Activated CD4-positive, alpha-beta T cell treated with anti-CD3 and anti-CD28 coated beads, Interleukin-2, Interleukin-4, amounts not matched to agents 100 ng/mL and 50 ng/mL, durations not matched to agents 16 hours and 8 hours (primary cell): ENCODE results near the gene CYB5RL.
"Not testable (repeated sequence)": the region's sequence is repeated elsewhere in the genome, so short reads cannot be mapped to it uniquely, and the experiment has no call there.

Source experiments
- DNase-seq: peaks from one replicate; pipeline ENCODE4 v3.0.0-alpha.2; 2020; ENCODE audit warnings: low spot score

Gene CYB5RL

GRCh38 chr1:54186056-54186455 is 13.8 kb downstream of the CYB5RL start:
- no peak for DNase-seq

- DNase-seq, result no peak
These were observed 19.0 kb downstream of the CYB5RL start for GRCh38 chr1:54180701-54181360.

GRCh38 chr1:54178296-54179070 is 21.3 kb downstream of the CYB5RL start:
- DNase-seq, result no peak

- no peak for DNase-seq
These were observed 22.1 kb downstream of the CYB5RL start for GRCh38 chr1:54177726-54178125.

GRCh38 chr1:54176621-54177327 is 23.1 kb downstream of the CYB5RL start:
- DNase-seq, result no peak

- no peak for DNase-seq
These were observed 25.7 kb downstream of the CYB5RL start for GRCh38 chr1:54174106-54174505.

GRCh38 chr1:54173681-54174080 is 26.1 kb downstream of the CYB5RL start:
- no peak for DNase-seq

- DNase-seq, result no peak
These were observed 26.9 kb downstream of the CYB5RL start for GRCh38 chr1:54172614-54173599.

- DNase-seq, result no peak
These were observed 28.2 kb downstream of the CYB5RL start for GRCh38 chr1:54171606-54172005.

GRCh38 chr1:54171016-54171415 is 28.8 kb downstream of the CYB5RL start:
- no peak for DNase-seq

GRCh38 chr1:54169068-54169467 is 30.8 kb downstream of the CYB5RL start:
- DNase-seq, result no peak

- DNase-seq, result no peak
These were observed 31.4 kb downstream of the CYB5RL start for GRCh38 chr1:54168206-54168965.

- DNase-seq, result no peak
These were observed 32.2 kb downstream of the CYB5RL start for GRCh38 chr1:54167422-54168139.

- DNase-seq, result not testable (repeated sequence)
These were observed 33.5 kb downstream of the CYB5RL start for GRCh38 chr1:54166357-54166756.

- no peak for DNase-seq
These were observed 34.7 kb downstream of the CYB5RL start for GRCh38 chr1:54165146-54165545.

GRCh38 chr1:54163573-54163972 is 36.3 kb downstream of the CYB5RL start:
- no peak for DNase-seq

GRCh38 chr1:54163051-54163450 is 36.8 kb downstream of the CYB5RL start:
- DNase-seq, result no peak

- no peak for DNase-seq
These were observed 38.2 kb downstream of the CYB5RL start for GRCh38 chr1:54161495-54162168.

GRCh38 chr1:54160351-54160750 is 39.5 kb downstream of the CYB5RL start:
- DNase-seq, result no peak
